HepG2 (cell line): ENCODE results near the gene CPLX1.

ENCODE experiments used
- ARHGAP35 ChIP-seq: sonication (generic); formaldehyde crosslinking; IDR thresholded peaks from 2 replicates; pipeline ENCODE4 v1.9.0; 2022; ENCODE audit warnings: mild to moderate bottlenecking, inconsistent platforms, moderate library complexity, missing genetic modification reagents, borderline replicate concordance
- BRF2 ChIP-seq: sonication (generic); formaldehyde crosslinking; IDR thresholded peaks from 2 replicates; pipeline ENCODE4 v1.8.1; 2022; ENCODE audit warnings: mild to moderate bottlenecking, missing genetic modification reagents
- CTCF ChIP-seq: sonication (generic); formaldehyde crosslinking; IDR thresholded peaks from 2 replicates; pipeline ENCODE4 v1.5.0; 2020; ENCODE audit warnings: mild to moderate bottlenecking, missing genetic modification reagents, moderate library complexity
- DMAP1 ChIP-seq: IDR thresholded peaks from 2 replicates; pipeline ENCODE4 v1.6.1; 2016
- ELF1 ChIP-seq: sonication (generic); formaldehyde crosslinking; IDR thresholded peaks from 2 replicates; pipeline ENCODE4 v1.4.0; 2020; ENCODE audit warnings: missing genetic modification reagents
- GTF2F1 ChIP-seq: fragments of 150-350 bp; IDR thresholded peaks from 2 replicates; pipeline ENCODE4 v1.6.1; 2014; ENCODE audit warnings: low read length
- IRF1 ChIP-seq: sonication (generic); formaldehyde crosslinking; IDR thresholded peaks from 2 replicates; pipeline ENCODE4 v1.4.0; 2020; ENCODE audit warnings: low read depth, mild to moderate bottlenecking, missing genetic modification reagents
- PAX8 ChIP-seq: sonication (generic); formaldehyde crosslinking; IDR thresholded peaks from 2 replicates; pipeline ENCODE4 v1.8.0; 2022; ENCODE audit warnings: mild to moderate bottlenecking, missing genetic modification reagents, borderline replicate concordance
- TFDP1 ChIP-seq: IDR thresholded peaks from 2 replicates; pipeline ENCODE4 v1.6.1; 2016; ENCODE audit warnings: missing compliant biosample characterization, missing genetic modification reagents, borderline replicate concordance
- ZBTB21 ChIP-seq: sonication (generic); formaldehyde crosslinking; IDR thresholded peaks from 2 replicates; pipeline ENCODE4 v1.4.0; 2020; ENCODE audit warnings: missing genetic modification reagents

- TF ChIP-seq TFDP1 (CRISPR knock-in tag) (no peak), ZBTB21 (CRISPR knock-in tag) (no peak), PAX8 (CRISPR knock-in tag) (no peak), IRF1 (CRISPR knock-in tag) (no peak), BRF2 (CRISPR knock-in tag) (no peak), ARHGAP35 (CRISPR knock-in tag) (no peak), DMAP1 (no peak), CTCF (CRISPR knock-in tag) (no peak), GTF2F1 (no peak), ELF1 (CRISPR knock-in tag) (no peak)
These were observed 62.6 kb downstream of the CPLX1 start for GRCh38 chr4:763191-763810.
